ENCODE data around the gene ZNF593. TPM values are rescaled to one million over a fixed set of nuclear protein-coding genes. Genes with fewer than 3 reads are reported as not detected.

Gene ZNF593
- total RNA-seq, 2 donors from 2014 or later, result 14.4 to 20.5 TPM

DNA sequence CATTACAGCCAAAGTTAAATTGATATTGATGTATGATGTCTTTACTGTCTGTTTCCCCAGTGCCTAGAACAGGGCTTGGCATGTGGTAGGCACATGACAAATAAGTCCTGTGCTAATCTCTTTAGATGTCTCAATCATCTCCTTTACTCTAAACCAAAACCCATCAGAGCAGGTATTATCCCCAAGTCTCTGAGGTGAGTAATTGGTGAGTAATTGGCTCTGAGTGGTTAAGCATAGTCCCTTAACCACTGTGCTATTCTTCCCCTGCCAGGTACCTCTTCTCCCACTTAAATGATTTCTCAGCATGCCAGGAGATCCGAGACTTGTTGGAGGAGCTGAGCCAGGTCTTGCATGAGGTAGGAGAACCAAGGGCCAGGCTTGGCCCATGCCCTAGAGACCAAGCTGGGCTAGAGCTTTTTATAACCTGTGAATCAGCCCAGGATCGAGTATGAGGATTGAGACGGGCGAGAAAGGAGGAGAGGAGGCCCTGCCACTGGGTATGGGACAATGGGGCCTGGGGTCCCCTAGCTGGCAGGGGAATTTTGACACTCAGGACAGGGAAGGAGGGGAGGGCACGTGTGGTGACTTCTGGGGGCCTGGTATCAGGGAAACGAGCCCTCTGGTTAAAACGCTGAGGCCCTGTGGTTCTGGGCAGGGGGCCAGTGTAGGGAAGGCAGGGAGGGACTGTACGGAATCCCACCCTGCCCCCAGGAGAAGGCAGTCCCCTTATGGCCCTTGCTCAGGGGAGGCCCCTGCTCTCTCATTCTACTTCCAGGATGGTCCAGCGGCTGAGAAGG is 12.1 kb downstream of the ZNF593 start:
- H3K27me3 ChIP-seq (replicated peaks; ENCODE audit: insufficient read depth), result no peaks in the 10 kb centered on the region
- H3K4me3 ChIP-seq, result no peak overlapping the region
- ATAC-seq (ENCODE audit: insufficient number of reproducible peaks, low FRiP score, low read depth), result no peak
- H3K27ac ChIP-seq, result no peak overlapping the region
- no peaks in the 10 kb centered on the region for H3K4me1 ChIP-seq (ENCODE audit: control insufficient read depth in 1 of 2, low read depth in 2 of 2)
- H3K36me3 ChIP-seq, result no peaks in the 10 kb centered on the region
- TF ChIP-seq, protein P1, sequence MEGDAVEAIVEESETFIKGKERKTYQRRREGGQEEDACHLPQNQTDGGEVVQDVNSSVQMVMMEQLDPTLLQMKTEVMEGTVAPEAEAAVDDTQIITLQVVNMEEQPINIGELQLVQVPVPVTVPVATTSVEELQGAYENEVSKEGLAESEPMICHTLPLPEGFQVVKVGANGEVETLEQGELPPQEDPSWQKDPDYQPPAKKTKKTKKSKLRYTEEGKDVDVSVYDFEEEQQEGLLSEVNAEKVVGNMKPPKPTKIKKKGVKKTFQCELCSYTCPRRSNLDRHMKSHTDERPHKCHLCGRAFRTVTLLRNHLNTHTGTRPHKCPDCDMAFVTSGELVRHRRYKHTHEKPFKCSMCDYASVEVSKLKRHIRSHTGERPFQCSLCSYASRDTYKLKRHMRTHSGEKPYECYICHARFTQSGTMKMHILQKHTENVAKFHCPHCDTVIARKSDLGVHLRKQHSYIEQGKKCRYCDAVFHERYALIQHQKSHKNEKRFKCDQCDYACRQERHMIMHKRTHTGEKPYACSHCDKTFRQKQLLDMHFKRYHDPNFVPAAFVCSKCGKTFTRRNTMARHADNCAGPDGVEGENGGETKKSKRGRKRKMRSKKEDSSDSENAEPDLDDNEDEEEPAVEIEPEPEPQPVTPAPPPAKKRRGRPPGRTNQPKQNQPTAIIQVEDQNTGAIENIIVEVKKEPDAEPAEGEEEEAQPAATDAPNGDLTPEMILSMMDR (IDR thresholded peaks at IDR 0.05), result no peak
- no peak for DNase-seq (ENCODE audit: low spot score)
- no peaks in the 10 kb centered on the region for H3K9me3 ChIP-seq

DNA sequence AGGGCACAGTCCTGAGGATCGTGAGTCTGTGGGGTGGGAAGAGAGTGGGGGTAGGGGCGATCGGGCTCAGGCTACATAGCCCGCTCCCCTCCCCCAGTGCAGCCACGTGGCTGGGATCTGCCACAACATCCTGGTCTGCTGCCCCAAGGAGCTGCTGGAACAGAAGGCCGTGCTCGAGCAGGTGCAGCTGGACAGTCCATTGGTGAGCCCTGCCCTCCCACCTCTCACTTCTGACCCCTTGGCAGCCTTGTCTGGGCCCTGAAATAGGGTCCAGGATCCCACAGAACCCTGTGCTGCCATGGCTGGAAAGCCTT is 12.6 kb downstream of the ZNF593 start:
- no peak for ATAC-seq (ENCODE audit: insufficient number of reproducible peaks, low FRiP score, low read depth)
- Histone ChIP-seq H3K4me3 (no peak overlapping the region), H3K9me3 (no peaks in the 10 kb centered on the region), H3K36me3 (no peaks in the 10 kb centered on the region), H3K27ac (no peak overlapping the region), H3K27me3 (replicated peaks; ENCODE audit: insufficient read depth) (no peaks in the 10 kb centered on the region), H3K4me1 (ENCODE audit: control insufficient read depth in 1 of 2, low read depth in 2 of 2) (no peaks in the 10 kb centered on the region)
- TF ChIP-seq, protein P1 (IDR thresholded peaks at IDR 0.05), result no peak
- no peak for DNase-seq (ENCODE audit: low spot score)

DNA sequence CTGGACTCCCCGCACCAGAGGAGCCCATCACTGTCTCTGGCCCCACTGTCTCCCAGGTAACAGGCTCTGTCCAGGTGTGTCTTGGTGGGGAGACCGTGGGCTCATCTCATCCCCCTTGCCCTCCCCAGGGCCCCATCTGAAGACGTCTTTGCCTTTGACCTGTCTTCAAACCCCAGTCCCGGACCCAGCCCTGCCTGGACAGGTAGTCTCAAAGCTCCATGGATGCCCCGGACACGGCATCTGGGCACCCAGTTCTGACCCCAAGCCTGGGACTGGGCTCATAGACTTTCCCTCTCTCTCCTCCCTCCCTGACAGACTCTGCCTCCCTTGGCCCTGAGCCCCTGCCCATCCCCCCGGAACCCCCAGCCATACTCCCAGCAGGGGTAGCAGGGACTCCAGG is 14.4 kb downstream of the ZNF593 start:
- Histone ChIP-seq H3K36me3 (no peaks in the 10 kb centered on the region), H3K27me3 (replicated peaks; ENCODE audit: insufficient read depth) (no peaks in the 10 kb centered on the region)
- ATAC-seq (ENCODE audit: insufficient number of reproducible peaks, low FRiP score, low read depth), result no peak

DNA sequence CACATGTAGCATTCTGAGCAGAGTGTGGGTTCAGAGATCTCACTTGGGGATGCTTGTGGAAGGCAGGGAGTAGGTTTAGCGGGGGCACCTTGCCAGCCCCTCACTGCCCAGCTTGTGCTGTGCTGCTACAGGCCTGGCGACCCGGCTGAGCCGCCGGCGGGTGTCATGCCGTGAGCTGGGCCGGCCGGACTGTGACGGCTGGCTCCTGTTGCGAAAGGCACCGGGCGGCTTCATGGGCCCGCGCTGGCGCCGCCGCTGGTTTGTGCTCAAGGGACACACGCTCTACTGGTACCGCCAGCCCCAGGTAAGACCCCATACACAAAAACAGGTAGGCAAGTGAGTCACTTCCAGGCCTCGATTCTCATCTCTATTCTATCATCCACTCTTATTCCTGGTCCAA is 15.2 kb downstream of the ZNF593 start:
- Histone ChIP-seq H3K36me3 (no peaks in the 10 kb centered on the region), H3K27me3 (replicated peaks; ENCODE audit: insufficient read depth) (no peaks in the 10 kb centered on the region), H3K9me3 (no peaks in the 10 kb centered on the region), H3K4me1 (ENCODE audit: control insufficient read depth in 1 of 2, low read depth in 2 of 2) (no peaks in the 10 kb centered on the region), H3K27ac (no peak overlapping the region), H3K4me3 (no peak overlapping the region)
- TF ChIP-seq, protein P1 (IDR thresholded peaks at IDR 0.05), result no peak
- ATAC-seq (ENCODE audit: insufficient number of reproducible peaks, low FRiP score, low read depth), result no peak
- no peak for DNase-seq (ENCODE audit: low spot score)

More for the DNA sequence above, 14.4 kb downstream of the ZNF593 start:
- TF ChIP-seq, protein P1 (IDR thresholded peaks at IDR 0.05), result no peak
- DNase-seq (ENCODE audit: low spot score), result no peak
- Histone ChIP-seq H3K4me3 (no peak overlapping the region), H3K27ac (no peak overlapping the region), H3K4me1 (ENCODE audit: control insufficient read depth in 1 of 2, low read depth in 2 of 2) (no peaks in the 10 kb centered on the region), H3K9me3 (no peaks in the 10 kb centered on the region)

DNA sequence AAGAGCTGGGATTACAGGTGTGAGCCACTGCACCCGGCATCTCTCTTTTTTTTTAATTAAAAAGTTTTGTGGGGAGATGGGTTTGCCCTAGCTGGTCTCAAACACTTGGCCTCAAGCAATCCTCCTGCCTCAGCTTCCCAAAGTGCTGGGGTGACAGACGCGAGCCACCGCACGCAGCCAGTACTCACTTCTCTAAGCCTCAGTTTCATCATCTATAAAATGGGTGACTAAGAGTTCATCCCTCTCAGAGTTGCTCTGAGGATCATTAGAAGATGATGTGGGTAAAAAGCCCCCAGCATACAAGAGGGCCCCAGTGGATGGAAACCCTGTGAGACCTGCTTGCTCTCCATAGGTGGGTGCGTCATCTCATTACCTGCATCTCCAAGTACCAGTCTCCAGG is 18.2 kb downstream of the ZNF593 start:
- DNase-seq (ENCODE audit: low spot score) (no peak), ATAC-seq (ENCODE audit: insufficient number of reproducible peaks, low FRiP score, low read depth) (no peak)
- Histone ChIP-seq H3K4me3 (no peak overlapping the region), H3K9me3 (no peaks in the 10 kb centered on the region), H3K36me3 (no peaks in the 10 kb centered on the region), H3K27ac (no peak overlapping the region), H3K27me3 (replicated peaks; ENCODE audit: insufficient read depth) (no peaks in the 10 kb centered on the region), H3K4me1 (ENCODE audit: control insufficient read depth in 1 of 2, low read depth in 2 of 2) (no peaks in the 10 kb centered on the region)
- TF ChIP-seq, protein P1 (IDR thresholded peaks at IDR 0.05), result no peak
